GM10266 (cell line): Measurements from ENCODE around the gene HTRA3.

Source experiments
- DNase-seq: peaks from one replicate; pipeline ENCODE4 v3.0.0; 2012; ENCODE audit errors: extremely low spot score
- CTCF ChIP-seq: IDR thresholded peaks from 2 replicates; pipeline ENCODE4 v1.5.1; 2012; ENCODE audit warnings: mild to moderate bottlenecking, low read depth; ENCODE audit not compliant: control insufficient read depth, insufficient read depth; ENCODE audit errors: missing control alignments

Gene HTRA3

GRCh38 chr4:8289151-8289750, 19.7 kb downstream of the HTRA3 start:
- no peak for DNase-seq
- no peak for TF ChIP-seq CTCF

GRCh38 chr4:8289956-8290700, 20.6 kb downstream of the HTRA3 start:
- DNase-seq: no peak
- TF ChIP-seq CTCF: no peak

GRCh38 chr4:8290701-8290970, 21.1 kb downstream of the HTRA3 start:
- DNase-seq: no peak
- TF ChIP-seq CTCF: no peak

GRCh38 chr4:8291036-8291682, 21.6 kb downstream of the HTRA3 start:
- TF ChIP-seq CTCF: no peak
- DNase-seq: no peak

GRCh38 chr4:8291701-8292477, 22.3 kb downstream of the HTRA3 start:
- no peak for DNase-seq
- TF ChIP-seq CTCF: no peak

GRCh38 chr4:8292478-8293107, 23.0 kb downstream of the HTRA3 start:
- DNase-seq: no peak
- no peak for TF ChIP-seq CTCF
